WTC11 (cell line): ENCODE data around the gene FMN2.

Source experiments
- E2F4 ChIP-seq: sonication (generic); formaldehyde crosslinking; IDR thresholded peaks from 2 replicates; pipeline ENCODE4 v1.8.1; 2022; ENCODE audit warnings: low read depth, mild to moderate bottlenecking, moderate library complexity, missing genetic modification reagents, borderline replicate concordance
- GABPB1 ChIP-seq: sonication (generic); formaldehyde crosslinking; IDR thresholded peaks from 2 replicates; pipeline ENCODE4 v1.8.1; 2023; ENCODE audit warnings: mild to moderate bottlenecking, missing genetic modification reagents
- KAT7 ChIP-seq: sonication (generic); formaldehyde crosslinking; IDR thresholded peaks from 2 replicates; pipeline ENCODE4 v1.8.1; 2023; ENCODE audit warnings: missing genetic modification reagents, mild to moderate bottlenecking, borderline replicate concordance
- NFE2L1 ChIP-seq: sonication (generic); formaldehyde crosslinking; IDR thresholded peaks from 2 replicates; pipeline ENCODE4 v1.8.1; 2023; ENCODE audit warnings: missing genetic modification reagents
- NFYB ChIP-seq: sonication (generic); formaldehyde crosslinking; conservative IDR thresholded peaks from 2 replicates; pipeline ENCODE4 v1.8.0; 2022; ENCODE audit warnings: low read depth, missing genetic modification reagents
- RELA ChIP-seq: sonication (generic); formaldehyde crosslinking; IDR thresholded peaks from 2 replicates; pipeline ENCODE4 v1.8.1; 2022; ENCODE audit warnings: missing genetic modification reagents, mild to moderate bottlenecking, borderline replicate concordance
- TF ChIP-seq, protein P1 (sequence below): fragments of 200-600 bp; IDR thresholded peaks from 2 replicates; pipeline ENCODE4 v1.8.0; 2022; ENCODE audit warnings: antibody characterized with exemption
- TF ChIP-seq, protein P2 (sequence below): fragments of 250-450 bp; sonication (Bioruptor Pico); conservative IDR thresholded peaks from 2 replicates; pipeline ENCODE4 v1.9.0; 2021; ENCODE audit warnings: mild to moderate bottlenecking
- TF ChIP-seq, protein P3 (sequence below): sonication (generic); formaldehyde crosslinking; IDR thresholded peaks from 2 replicates; pipeline ENCODE4 v1.8.1; 2022; ENCODE audit warnings: mild to moderate bottlenecking, missing genetic modification reagents, moderate library complexity, borderline replicate concordance

- TF ChIP-seq, protein P1, sequence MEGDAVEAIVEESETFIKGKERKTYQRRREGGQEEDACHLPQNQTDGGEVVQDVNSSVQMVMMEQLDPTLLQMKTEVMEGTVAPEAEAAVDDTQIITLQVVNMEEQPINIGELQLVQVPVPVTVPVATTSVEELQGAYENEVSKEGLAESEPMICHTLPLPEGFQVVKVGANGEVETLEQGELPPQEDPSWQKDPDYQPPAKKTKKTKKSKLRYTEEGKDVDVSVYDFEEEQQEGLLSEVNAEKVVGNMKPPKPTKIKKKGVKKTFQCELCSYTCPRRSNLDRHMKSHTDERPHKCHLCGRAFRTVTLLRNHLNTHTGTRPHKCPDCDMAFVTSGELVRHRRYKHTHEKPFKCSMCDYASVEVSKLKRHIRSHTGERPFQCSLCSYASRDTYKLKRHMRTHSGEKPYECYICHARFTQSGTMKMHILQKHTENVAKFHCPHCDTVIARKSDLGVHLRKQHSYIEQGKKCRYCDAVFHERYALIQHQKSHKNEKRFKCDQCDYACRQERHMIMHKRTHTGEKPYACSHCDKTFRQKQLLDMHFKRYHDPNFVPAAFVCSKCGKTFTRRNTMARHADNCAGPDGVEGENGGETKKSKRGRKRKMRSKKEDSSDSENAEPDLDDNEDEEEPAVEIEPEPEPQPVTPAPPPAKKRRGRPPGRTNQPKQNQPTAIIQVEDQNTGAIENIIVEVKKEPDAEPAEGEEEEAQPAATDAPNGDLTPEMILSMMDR: 0 out of 2 replicates have a peak, but pooled peaks have one; percentile 25
- TF ChIP-seq, protein P2, sequence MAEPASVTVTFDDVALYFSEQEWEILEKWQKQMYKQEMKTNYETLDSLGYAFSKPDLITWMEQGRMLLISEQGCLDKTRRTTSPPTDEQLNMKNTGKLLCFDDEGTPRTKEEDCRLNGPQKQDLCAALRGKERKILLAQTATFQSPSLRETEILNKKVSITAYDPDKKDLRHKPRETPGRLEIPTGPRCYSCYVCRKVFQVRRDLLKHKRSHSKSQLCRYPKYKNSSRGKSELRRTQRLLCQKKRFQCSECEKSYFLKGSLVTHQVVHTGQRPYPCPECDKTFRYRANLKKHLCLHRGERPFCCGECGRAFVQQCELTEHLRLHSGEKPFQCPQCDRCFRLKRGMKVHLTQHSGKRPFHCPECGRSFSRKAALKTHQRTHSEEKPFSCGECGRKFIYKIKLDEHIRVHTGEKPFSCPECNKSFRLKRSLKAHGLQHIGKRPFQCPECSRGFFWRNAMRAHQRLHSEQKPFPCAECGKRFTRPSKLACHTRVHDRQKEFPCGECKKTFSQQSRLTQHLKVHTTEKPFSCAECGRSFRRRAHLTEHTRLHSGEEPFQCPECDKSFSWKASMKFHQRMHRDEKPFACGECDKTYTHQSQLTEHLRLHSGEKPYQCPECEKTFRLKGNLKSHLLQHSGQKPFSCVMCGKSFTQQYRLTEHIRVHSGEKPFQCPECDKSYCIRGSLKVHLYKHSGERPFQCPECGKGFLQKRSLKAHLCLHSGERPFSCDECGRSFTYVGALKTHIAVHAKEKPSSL (CRISPR knock-in tag): no peak
- TF ChIP-seq RELA: no peak
- TF ChIP-seq, protein P3, sequence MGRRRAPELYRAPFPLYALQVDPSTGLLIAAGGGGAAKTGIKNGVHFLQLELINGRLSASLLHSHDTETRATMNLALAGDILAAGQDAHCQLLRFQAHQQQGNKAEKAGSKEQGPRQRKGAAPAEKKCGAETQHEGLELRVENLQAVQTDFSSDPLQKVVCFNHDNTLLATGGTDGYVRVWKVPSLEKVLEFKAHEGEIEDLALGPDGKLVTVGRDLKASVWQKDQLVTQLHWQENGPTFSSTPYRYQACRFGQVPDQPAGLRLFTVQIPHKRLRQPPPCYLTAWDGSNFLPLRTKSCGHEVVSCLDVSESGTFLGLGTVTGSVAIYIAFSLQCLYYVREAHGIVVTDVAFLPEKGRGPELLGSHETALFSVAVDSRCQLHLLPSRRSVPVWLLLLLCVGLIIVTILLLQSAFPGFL (CRISPR knock-in tag): no peak
- TF ChIP-seq GABPB1 (CRISPR knock-in tag): no peak
- TF ChIP-seq NFE2L1 (CRISPR knock-in tag): no peak
- no peak for TF ChIP-seq E2F4 (CRISPR knock-in tag)
- no peak for TF ChIP-seq KAT7
- no peak for TF ChIP-seq NFYB (CRISPR knock-in tag)
Measured at GRCh38 chr1:240190881-240191401, 99.3 kb downstream of the FMN2 start.
